GM12875 (cell line): ENCODE data around the gene LYPLAL1.
A peak's percentile ranks its signal among the peaks of the same experiment; 100 is the strongest.

Experiments
- H3K4me3 ChIP-seq: one replicate; pipeline ENCODE4 v1.5.1; 2011; ENCODE audit warnings: low read depth, low read length, control low read depth
- CTCF ChIP-seq: IDR thresholded peaks from 2 replicates; pipeline ENCODE4 v1.5.1; 2011; ENCODE audit warnings: low read depth, mild to moderate bottlenecking, control low read depth, inconsistent platforms, low read length, moderate library complexity, borderline replicate concordance; ENCODE audit not compliant: insufficient read depth

Gene LYPLAL1

GRCh38 chr1:219173758-219174459, at the start of gene LYPLAL1:
TSS of gene LYPLAL1 (plus strand) at chr1:219173878. CDS start at chr1:219173891, 13 bp downstream.
- TF ChIP-seq CTCF = no peak; the same call in 1 of the 2 replicates
- H3K4me3 ChIP-seq = peak within 1 kb of the TSS; percentile 94

GRCh38 chr1:219124163-219124562, 49.5 kb upstream of the LYPLAL1 start:
- no peak overlapping the region for H3K4me3 ChIP-seq
- no peak for TF ChIP-seq CTCF

GRCh38 chr1:219125342-219125741, 48.3 kb upstream of the LYPLAL1 start:
- no peak overlapping the region for H3K4me3 ChIP-seq
- no peak for TF ChIP-seq CTCF

GRCh38 chr1:219126377-219126776, 47.3 kb upstream of the LYPLAL1 start:
- H3K4me3 ChIP-seq = no peak overlapping the region
- TF ChIP-seq CTCF = no peak

GRCh38 chr1:219128957-219129356, 44.7 kb upstream of the LYPLAL1 start:
- no peak overlapping the region for H3K4me3 ChIP-seq
- no peak for TF ChIP-seq CTCF

- H3K4me3 ChIP-seq = no peak overlapping the region
- TF ChIP-seq CTCF = no peak
Measured at GRCh38 chr1:219130366-219130935, 43.2 kb upstream of the LYPLAL1 start.

- no peak for TF ChIP-seq CTCF
Measured at GRCh38 chr1:219132939-219133338, 40.7 kb upstream of the LYPLAL1 start.

More at GRCh38 chr1:219132939-219133338, 40.7 kb upstream of the LYPLAL1 start:
- no peak overlapping the region for H3K4me3 ChIP-seq
